Fibroblast of peridontal ligament (primary cell): ENCODE measurements around the gene FRMD4A.
A peak's percentile ranks its signal among the peaks of the same experiment; 100 is the strongest.
"Not testable (repeated sequence)": the region's sequence is repeated elsewhere in the genome, so short reads cannot be mapped to it uniquely, and the experiment has no call there.

Experiments used
- DNase-seq: peaks from one replicate; pipeline ENCODE4 v3.0.0-alpha.2; 2010; ENCODE audit errors: extremely low read depth

The FRMD4A gene

GRCh38 chr10:13788711-13789447, 541.8 kb downstream of the FRMD4A start:
- DNase-seq, result peak; percentile 72

- DNase-seq, result peak; percentile 53
Measured at GRCh38 chr10:13788320-13788600, 542.5 kb downstream of the FRMD4A start.

- DNase-seq, result no peak
Measured at GRCh38 chr10:13787015-13787421, 543.7 kb downstream of the FRMD4A start.

- DNase-seq, result peak; percentile 24
Measured at GRCh38 chr10:13784067-13784466, 546.7 kb downstream of the FRMD4A start.

- no peak for DNase-seq
Measured at GRCh38 chr10:13779748-13780147, 551.0 kb downstream of the FRMD4A start.

- DNase-seq, result not testable (repeated sequence)
Measured at GRCh38 chr10:13778693-13778960, 552.1 kb downstream of the FRMD4A start.

- peak; percentile 47 for DNase-seq
Measured at GRCh38 chr10:13776861-13777311, 553.8 kb downstream of the FRMD4A start.

- peak; percentile 97 for DNase-seq
Measured at GRCh38 chr10:13775786-13776775, 554.6 kb downstream of the FRMD4A start.

- no peak for DNase-seq
Measured at GRCh38 chr10:13774303-13774893, 556.3 kb downstream of the FRMD4A start.

- no peak for DNase-seq
Measured at GRCh38 chr10:13773496-13774170, 557.1 kb downstream of the FRMD4A start.

- no peak for DNase-seq
Measured at GRCh38 chr10:13773043-13773442, 557.7 kb downstream of the FRMD4A start.

- no peak for DNase-seq
Measured at GRCh38 chr10:13771992-13772391, 558.7 kb downstream of the FRMD4A start.

GRCh38 chr10:13770760-13771493, 559.8 kb downstream of the FRMD4A start:
- no peak for DNase-seq

- DNase-seq, result peak; percentile 43
Measured at GRCh38 chr10:13769946-13770345, 560.8 kb downstream of the FRMD4A start.

GRCh38 chr10:13767676-13768178, 563.0 kb downstream of the FRMD4A start:
- DNase-seq, result no peak

- DNase-seq, result not testable (repeated sequence)
Measured at GRCh38 chr10:13767148-13767547, 563.6 kb downstream of the FRMD4A start.

- DNase-seq, result no peak
Measured at GRCh38 chr10:13765641-13766341, 564.9 kb downstream of the FRMD4A start.

- no peak for DNase-seq
Measured at GRCh38 chr10:13761490-13762091, 569.1 kb downstream of the FRMD4A start.

GRCh38 chr10:13759168-13759567, 571.6 kb downstream of the FRMD4A start:
- peak; percentile 67 for DNase-seq

- DNase-seq, result peak; percentile 58
Measured at GRCh38 chr10:13758756-13759155, 572.0 kb downstream of the FRMD4A start.
